GM23338 (cell line): ENCODE measurements around the gene NAPB. TPM values are rescaled to one million over a fixed set of nuclear protein-coding genes. Genes with fewer than 3 reads are reported as not detected.

ENCODE experiments used
- ATAC-seq: fragments of 200-7000 bp; cut with Tn5 transposase; 3 replicates; pipeline ENCODE4 v1.9.1; 2020
- DNase-seq: peaks from one replicate; pipeline ENCODE4 v3.0.0-alpha.2; 2015; ENCODE audit warnings: low spot score
- H2AFZ ChIP-seq: fragments of 200-600 bp; sonication (generic); 2 replicates; pipeline ENCODE4 v1.8.0; 2016; ENCODE audit warnings: antibody characterized with exemption, mild to moderate bottlenecking, moderate library complexity
- H3F3A ChIP-seq: fragments of 200-600 bp; sonication (generic); replicated peaks from 2 replicates; pipeline ENCODE4 v1.8.0; 2017; ENCODE audit warnings: antibody characterized with exemption, mixed run types, low read depth
- H3K27ac ChIP-seq: fragments of 200-600 bp; sonication (generic); 2 replicates; pipeline ENCODE4 v1.6.1; 2016; ENCODE audit warnings: low read depth
- H3K27me3 ChIP-seq: fragments of 200-600 bp; sonication (generic); 2 replicates; pipeline ENCODE4 v1.8.0; 2016; ENCODE audit warnings: mild to moderate bottlenecking, mixed run types, moderate library complexity; ENCODE audit not compliant: insufficient read depth
- H3K36me3 ChIP-seq: fragments of 200-600 bp; sonication (generic); 2 replicates; pipeline ENCODE4 v1.8.0; 2016; ENCODE audit warnings: mild to moderate bottlenecking; ENCODE audit not compliant: insufficient read depth
- H3K4me1 ChIP-seq: fragments of 200-600 bp; sonication (generic); 2 replicates; pipeline ENCODE4 v1.8.0; 2016; ENCODE audit warnings: mild to moderate bottlenecking, moderate library complexity; ENCODE audit not compliant: insufficient read depth
- H3K4me2 ChIP-seq: fragments of 200-600 bp; sonication (generic); 2 replicates; pipeline ENCODE4 v1.7.1; 2017; ENCODE audit warnings: mixed run types
- H3K4me3 ChIP-seq: fragments of 200-600 bp; sonication (generic); 2 replicates; pipeline ENCODE4 v1.6.1; 2016; ENCODE audit warnings: mixed run types
- H3K79me2 ChIP-seq: fragments of 200-600 bp; sonication (generic); replicated peaks from 2 replicates; pipeline ENCODE4 v1.8.0; 2017; ENCODE audit warnings: mild to moderate bottlenecking; ENCODE audit not compliant: insufficient read depth
- H3K9me2 ChIP-seq: fragments of 200-600 bp; sonication (generic); 2 replicates; pipeline ENCODE4 v1.8.0; 2017; ENCODE audit not compliant: insufficient read depth
- H4K20me1 ChIP-seq: fragments of 200-600 bp; sonication (generic); replicated peaks from 2 replicates; pipeline ENCODE4 v1.8.0; 2017; ENCODE audit warnings: mild to moderate bottlenecking; ENCODE audit not compliant: insufficient read depth
- H3K27ac Mint-ChIP-seq: 2 replicates; pipeline ENCODE4 v1.8.0; 2020; ENCODE audit warnings: inconsistent platforms, mild to moderate bottlenecking, moderate library complexity, mixed read lengths
- H3K27me3 Mint-ChIP-seq: 3 replicates; pipeline ENCODE4 v1.8.0; 2022; ENCODE audit warnings: low read depth, mild to moderate bottlenecking, moderate library complexity, mixed read lengths, inconsistent platforms; ENCODE audit not compliant: insufficient read depth, poor library complexity
- H3K36me3 Mint-ChIP-seq: 3 replicates; pipeline ENCODE4 v1.8.0; 2021; ENCODE audit warnings: low read depth, mild to moderate bottlenecking, inconsistent platforms, moderate library complexity, mixed read lengths
- H3K4me1 Mint-ChIP-seq: 3 replicates; pipeline ENCODE4 v1.8.0; 2020; ENCODE audit warnings: mild to moderate bottlenecking, inconsistent platforms, mixed read lengths
- H3K4me3 Mint-ChIP-seq: 3 replicates; pipeline ENCODE4 v1.8.0; 2021; ENCODE audit warnings: moderate library complexity, mild to moderate bottlenecking, inconsistent platforms, mixed read lengths
- H3K9me3 Mint-ChIP-seq: 3 replicates; pipeline ENCODE4 v1.8.0; 2020; ENCODE audit warnings: moderate library complexity, mild to moderate bottlenecking, inconsistent platforms, mixed read lengths
- CREB1 ChIP-seq: fragments of 250-450 bp; sonication (Bioruptor Pico); IDR thresholded peaks from 2 replicates; pipeline ENCODE4 v1.5.0; 2020; ENCODE audit warnings: low read depth, mild to moderate bottlenecking, moderate library complexity
- CTCF ChIP-seq, 2 experiments: fragments of 200-600 bp in 1 of 2; sonication (generic) in 1 of 2; conservative IDR thresholded peaks; 2 replicates each; pipeline versions ENCODE4 v1.5.1 to v1.6.1; 2016 to 2017; ENCODE audit warnings: antibody characterized with exemption in 2 of 2, low read depth in 2 of 2, mild to moderate bottlenecking in 2 of 2, moderate library complexity in 1 of 2
- ETS1 ChIP-seq: IDR thresholded peaks from 2 replicates; pipeline ENCODE4 v1.6.1; 2016; ENCODE audit warnings: antibody characterized with exemption
- EZH2 ChIP-seq: fragments of 200-600 bp; sonication (generic); IDR thresholded peaks from one replicate; pipeline ENCODE4 v1.8.0; 2017; ENCODE audit warnings: antibody characterized with exemption, mild to moderate bottlenecking, low read depth; ENCODE audit not compliant: unreplicated experiment
- EZH2phosphoT487 ChIP-seq: fragments of 200-600 bp; sonication (generic); IDR thresholded peaks from one replicate; pipeline ENCODE4 v1.8.1; 2018; ENCODE audit warnings: antibody characterized with exemption; ENCODE audit not compliant: unreplicated experiment
- JUNB ChIP-seq: IDR thresholded peaks from one replicate; pipeline ENCODE4 v1.6.1; 2016; ENCODE audit warnings: antibody characterized with exemption; ENCODE audit not compliant: unreplicated experiment
- NANOG ChIP-seq: IDR thresholded peaks from 2 replicates; pipeline ENCODE4 v1.6.1; 2016; ENCODE audit warnings: antibody characterized with exemption, borderline replicate concordance
- POLR2AphosphoS5 ChIP-seq: IDR thresholded peaks from 2 replicates; pipeline ENCODE4 v1.6.1; 2016; ENCODE audit warnings: antibody characterized with exemption, low read depth
- REST ChIP-seq: IDR thresholded peaks from one replicate; pipeline ENCODE4 v1.6.1; 2018; ENCODE audit warnings: antibody characterized with exemption; ENCODE audit not compliant: unreplicated experiment
- STAT1 ChIP-seq: IDR thresholded peaks from one replicate; pipeline ENCODE4 v1.6.1; 2016; ENCODE audit warnings: antibody characterized with exemption; ENCODE audit not compliant: unreplicated experiment
- ZNF114 ChIP-seq: fragments of 250-450 bp; sonication (Bioruptor Pico); IDR thresholded peaks from 2 replicates; pipeline ENCODE4 v1.5.0; 2020; ENCODE audit warnings: mild to moderate bottlenecking, moderate library complexity
- ZNF331 ChIP-seq: fragments of 250-450 bp; sonication (Bioruptor Pico); IDR thresholded peaks from 2 replicates; pipeline ENCODE4 v1.5.0; 2020; ENCODE audit warnings: low read depth, mild to moderate bottlenecking, moderate library complexity
- ZNF462 ChIP-seq: fragments of 250-450 bp; sonication (Bioruptor Pico); IDR thresholded peaks from 2 replicates; pipeline ENCODE4 v1.5.0; 2020; ENCODE audit warnings: mild to moderate bottlenecking, moderate library complexity
- polyA plus RNA-seq: library from polyadenylated mRNA; unstranded; fragments of >200 nt; fragmentation: Nextera tagmentation; extraction: Ambion mirVana; gene quantifications from 2 replicates; pipeline ENCODE4 v1.2.1, GENCODE V29; 2016
- total RNA-seq: library from RNA; depleted of rRNA; stranded (reverse); fragments of >200 nt; shearing (Covaris generic); gene quantifications from 2 replicates; pipeline ENCODE4 v1.2.3, GENCODE V29; 2014

The NAPB gene
- total and polyA plus RNA-seq, 2 experiments from 2014 or later, result 7.3 to 18.1 TPM

- no peaks in the 10 kb centered on the region for H3F3A ChIP-seq
- ATAC-seq, result no peak
- H3K79me2 ChIP-seq, result peaks cover 82% of the 10 kb centered on the region
- Mint-ChIP-seq H3K9me3 (no peaks in the 10 kb centered on the region), H3K27me3 (peaks cover 2% of the 10 kb centered on the region), H3K4me3 (no peak overlapping the region), H3K27ac (no peak overlapping the region), H3K36me3 (peaks cover 3% of the 10 kb centered on the region; the same call in 2 of the 3 replicates), H3K4me1 (peaks cover 4% of the 10 kb centered on the region)
- no peaks in the 10 kb centered on the region for H3K36me3 ChIP-seq
- no peak overlapping the region for H2AFZ ChIP-seq
- H3K4me1 ChIP-seq, result peaks cover 1% of the 10 kb centered on the region; the same call in 1 of the 2 replicates
- peaks cover 58% of the 10 kb centered on the region for H4K20me1 ChIP-seq
- H3K4me3 ChIP-seq, result no peak overlapping the region
- no peak overlapping the region for H3K27ac ChIP-seq
- no peak for TF ChIP-seq REST
- TF ChIP-seq ZNF331 (CRISPR knock-in tag), result no peak
- TF ChIP-seq STAT1, result no peak
- TF ChIP-seq CTCF (conservative IDR thresholded peaks at IDR 0.05; ENCODE audit: low read depth in 2 of 2), result no peak
- no peak for TF ChIP-seq EZH2
- no peak for TF ChIP-seq CREB1 (CRISPR knock-in tag)
- TF ChIP-seq ZNF114 (CRISPR knock-in tag), result no peak
- TF ChIP-seq ZNF462, result no peak
- no peak for TF ChIP-seq EZH2phosphoT487
- TF ChIP-seq POLR2AphosphoS5, result no peak
- no peak for TF ChIP-seq NANOG
- TF ChIP-seq JUNB, result no peak
- no peak for TF ChIP-seq ETS1
- no peaks in the 10 kb centered on the region for H3K9me2 ChIP-seq
- H3K27me3 ChIP-seq, result no peaks in the 10 kb centered on the region
- DNase-seq, result no peak
- H3K4me2 ChIP-seq, result no peak overlapping the region
Observed at GRCh38 chr20:23404196-23404595, 17.1 kb downstream of the NAPB start.
